H1 (cell line): Measurements from ENCODE around the gene GALNT12. TPM values are rescaled to one million over a fixed set of nuclear protein-coding genes. Genes with fewer than 3 reads are reported as not detected.

Experiments
- CTCF ChIA-PET: fragments of 300-600 bp; sonication (Branson Sonifier 250); formaldehyde crosslinking; loops from one replicate; lab custom pipeline; 2021; ENCODE audit not compliant: partially characterized antibody; lab: Charles Lee
- POLR2A ChIA-PET: fragments of 300-600 bp; sonication (Branson Sonifier 250); formaldehyde crosslinking; loops from one replicate; lab custom pipeline; 2021; ENCODE audit warnings: inconsistent platforms; ENCODE audit not compliant: partially characterized antibody; lab: Charles Lee
- DNase-seq, 2 experiments: peaks; one replicate each; pipeline versions ENCODE4 v3.0.0 to v3.0.0-alpha.2; 2010 to 2022; ENCODE audit warnings: low spot score in 2 of 2, low read depth in 1 of 2, mixed read lengths in 1 of 2
- FAIRE-seq: peaks from 2 replicates; lab custom pipeline; 2011; peaks lifted over from hg19 to GRCh38; lab: Jason Lieb, UNC
- H2AFZ ChIP-seq: 2 replicates; pipeline ENCODE4 v1.8.1; 2012; ENCODE audit warnings: low read length, inconsistent platforms
- H2AK5ac ChIP-seq: 2 replicates; pipeline ENCODE4 v1.6.1; 2013; ENCODE audit warnings: low read depth, low read length
- H2BK120ac ChIP-seq: replicated peaks from 2 replicates; pipeline ENCODE3; 2013; ENCODE audit warnings: low read depth, low read length, inconsistent platforms
- H2BK12ac ChIP-seq: 2 replicates; pipeline ENCODE4 v1.6.1; 2013; ENCODE audit warnings: low read depth, low read length
- H2BK15ac ChIP-seq: 2 replicates; pipeline ENCODE4 v1.6.1; 2013; ENCODE audit warnings: low read length
- H2BK20ac ChIP-seq: 2 replicates; pipeline ENCODE4 v1.6.1; 2013; ENCODE audit warnings: low read length
- H2BK5ac ChIP-seq: 2 replicates; pipeline ENCODE4 v1.6.1; 2013; ENCODE audit warnings: low read depth, low read length
- H3K14ac ChIP-seq: 2 replicates; pipeline ENCODE4 v1.6.1; 2013; ENCODE audit warnings: inconsistent platforms; ENCODE audit not compliant: insufficient read length
- H3K18ac ChIP-seq: 2 replicates; pipeline ENCODE4 v1.6.1; 2013; ENCODE audit warnings: low read length; ENCODE audit errors: extremely low read depth
- H3K23ac ChIP-seq: 2 replicates; pipeline ENCODE4 v1.6.1; 2013; ENCODE audit warnings: inconsistent platforms; ENCODE audit not compliant: insufficient read length
- H3K23me2 ChIP-seq: 2 replicates; pipeline ENCODE4 v1.6.1; 2013; ENCODE audit warnings: low read depth, low read length
- H3K27ac ChIP-seq: 2 replicates; pipeline ENCODE4 v1.6.1; 2011; ENCODE audit warnings: low read depth, low read length, inconsistent platforms
- H3K27me3 ChIP-seq, 4 experiments: replicated peaks in 1 of 4; 1 replicate in 1 of 4; 2 replicates in 3 of 4; pipeline versions ENCODE4 v1.6.1 to v1.8.1; 2011 to 2013; ENCODE audit warnings: low read length in 3 of 4, mild to moderate bottlenecking in 3 of 4, inconsistent platforms in 2 of 4, mixed read lengths in 2 of 4, moderate library complexity in 1 of 4; ENCODE audit not compliant: control insufficient read depth in 3 of 4, insufficient read depth in 3 of 4; ENCODE audit errors: extremely low read depth in 1 of 4
- H3K36me3 ChIP-seq, 4 experiments: 2 replicates each; pipeline versions ENCODE4 v1.6.1 to v1.8.1; 2011 to 2013; ENCODE audit warnings: mild to moderate bottlenecking in 4 of 4, low read length in 3 of 4, moderate library complexity in 2 of 4, control low read depth in 1 of 4, inconsistent platforms in 1 of 4; ENCODE audit not compliant: insufficient read depth in 4 of 4, control insufficient read depth in 2 of 4
- H3K4ac ChIP-seq: replicated peaks from 2 replicates; pipeline ENCODE3; 2013; ENCODE audit warnings: low read length, low read depth, mixed read lengths, inconsistent platforms; ENCODE audit not compliant: insufficient read length
- H3K4me1 ChIP-seq, 4 experiments: replicated peaks in 1 of 4; 1 replicate in 1 of 4; 2 replicates in 3 of 4; pipeline versions ENCODE4 v1.6.1 to v1.8.1; 2011 to 2013; ENCODE audit warnings: low read length in 3 of 4, inconsistent platforms in 2 of 4, mixed read lengths in 1 of 4; ENCODE audit not compliant: insufficient read depth in 4 of 4, control insufficient read depth in 3 of 4
- H3K4me2 ChIP-seq, 2 experiments: 2 replicates each; pipeline versions ENCODE4 v1.6.1 to v1.8.1; 2011 to 2013; ENCODE audit warnings: low read depth in 2 of 2, low read length in 2 of 2, control low read depth in 1 of 2, inconsistent platforms in 1 of 2, mild to moderate bottlenecking in 1 of 2; ENCODE audit not compliant: insufficient read depth in 1 of 2
- H3K4me3 ChIP-seq, 4 experiments: fragments of 200-600, 300-600 bp in 1 of 4; sonication (generic), shearing (Covaris generic), sonication (Bioruptor Twin) in 1 of 4; 2 replicates each; pipeline versions ENCODE4 v1.5.1 to v1.8.1; 2011 to 2016; ENCODE audit warnings: low read length in 4 of 4, low read depth in 3 of 4, control low read depth in 2 of 4, inconsistent platforms in 2 of 4, mild to moderate bottlenecking in 2 of 4, mixed read lengths in 1 of 4, moderate library complexity in 1 of 4; ENCODE audit not compliant: insufficient read depth in 2 of 4; ENCODE audit errors: extremely low read depth in 1 of 4
- H3K56ac ChIP-seq: replicated peaks from 2 replicates; pipeline ENCODE3; 2013; ENCODE audit warnings: low read depth, mild to moderate bottlenecking, mixed read lengths, low read length, inconsistent platforms; ENCODE audit not compliant: insufficient read length
- H3K79me1 ChIP-seq: 2 replicates; pipeline ENCODE4 v1.6.1; 2013; ENCODE audit warnings: low read depth, low read length, control low read depth
- H3K79me2 ChIP-seq, 2 experiments: 2 replicates each; pipeline versions ENCODE4 v1.6.1 to v1.8.1; 2012 to 2013; ENCODE audit warnings: low read length in 2 of 2, mild to moderate bottlenecking in 2 of 2, inconsistent platforms in 1 of 2; ENCODE audit not compliant: insufficient read depth in 2 of 2, control insufficient read depth in 1 of 2
- H3K9ac ChIP-seq, 4 experiments: replicated peaks in 1 of 4; 1 replicate in 1 of 4; 2 replicates in 3 of 4; pipeline versions ENCODE4 v1.6.1 to v1.8.1; 2011 to 2013; ENCODE audit warnings: low read depth in 3 of 4, low read length in 3 of 4, control low read depth in 2 of 4, mild to moderate bottlenecking in 2 of 4, moderate library complexity in 2 of 4, inconsistent platforms in 1 of 4; ENCODE audit errors: extremely low read depth in 1 of 4
- H3K9me3 ChIP-seq, 2 experiments: 2 replicates each; pipeline versions ENCODE4 v1.6.1 to v1.8.1; 2012 to 2013; ENCODE audit warnings: mild to moderate bottlenecking in 2 of 2, moderate library complexity in 2 of 2, control low read depth in 1 of 2, inconsistent platforms in 1 of 2, low read depth in 1 of 2, low read length in 1 of 2, mixed read lengths in 1 of 2; ENCODE audit not compliant: insufficient read depth in 2 of 2
- H4K20me1 ChIP-seq, 2 experiments: replicated peaks in 1 of 2; 2 replicates each; pipeline versions ENCODE3 to v1.8.1; 2011 to 2013; ENCODE audit warnings: inconsistent platforms in 2 of 2, low read length in 2 of 2, mild to moderate bottlenecking in 1 of 2; ENCODE audit not compliant: insufficient read depth in 2 of 2, control insufficient read depth in 1 of 2
- H4K5ac ChIP-seq: 2 replicates; pipeline ENCODE4 v1.6.1; 2013; ENCODE audit warnings: low read length, low read depth, mixed read lengths, inconsistent platforms; ENCODE audit not compliant: insufficient read length
- H4K8ac ChIP-seq: 2 replicates; pipeline ENCODE4 v1.8.0; 2013; ENCODE audit warnings: mild to moderate bottlenecking, moderate library complexity, low read length, inconsistent platforms; ENCODE audit not compliant: insufficient read depth; ENCODE audit errors: extremely low read depth
- H4K91ac ChIP-seq: replicated peaks from 2 replicates; pipeline ENCODE3; 2013; ENCODE audit warnings: low read length, mixed read lengths, inconsistent platforms; ENCODE audit not compliant: insufficient read length
- HDAC6 ChIP-seq: IDR thresholded peaks from one replicate; pipeline ENCODE4 v1.7.1; 2012; ENCODE audit warnings: low read depth, mild to moderate bottlenecking, inconsistent platforms, low read length, moderate library complexity
- WGBS, 2 experiments: shearing (Covaris generic) in 1 of 2; methylation state at CpG; one replicate each; pipeline versions ENCODE4 v1.1.6 to v1.1.7; 2013 to 2015; ENCODE audit warnings: low lambda C conversion rate in 2 of 2, mixed read lengths in 2 of 2, inconsistent platforms in 1 of 2, low coverage in 1 of 2, missing lambda C conversion rate in 1 of 2; ENCODE audit not compliant: insufficient replicate concordance in 2 of 2, insufficient coverage in 1 of 2, insufficient read length in 1 of 2; ENCODE audit errors: extremely low coverage in 1 of 2, missing lambda C conversion rate in 1 of 2; 5-methylcytosine and 5-hydroxymethylcytosine counted together
- polyA plus RNA-seq, 7 experiments: library from polyadenylated mRNA; depleted of rRNA in 3 of 7; stranded (reverse) in 5 of 7; unstranded in 2 of 7; fragments of >200 nt in 5 of 7; fragments of 200-250 nt in 2 of 7; gene quantifications; 1 replicate in 5 of 7; 2 replicates in 1 of 7; 4 replicates in 1 of 7; pipeline versions ENCODE4 v1.2.1 to v1.2.3, GENCODE V29; 2011 to 2013; ENCODE audit warnings: missing spikeins in 2 of 7, mixed read lengths in 2 of 7
- total RNA-seq: library from RNA; stranded (reverse); fragmentation: NEBNext Ultra II Directional; extraction: Animal tissue kit (Norgen Biotek cat#: 25700); gene quantifications from 2 replicates; pipeline ENCODE4 v1.2.1, GENCODE V29; 2021

Gene GALNT12
- total and polyA plus RNA-seq, 2 of the 8 experiments (the other 6 are each of a cell fraction or from before 2014, with no cell fraction given) = 16.2 to 19.6 TPM

GRCh38 chr9:98786750-98787510, 20.5 kb upstream of the GALNT12 start:
- H4K20me1 ChIP-seq = peaks cover 7 to 19% of the 10 kb centered on the region in 2 experiments
- no peak overlapping the region for H3K18ac ChIP-seq
- H3K4me3 ChIP-seq = no peak overlapping the region
- no peak overlapping the region for H2AK5ac ChIP-seq
- H3K14ac ChIP-seq = no peak overlapping the region
- H2BK5ac ChIP-seq = no peak overlapping the region
- no peak overlapping the region for H3K4me2 ChIP-seq
- H2BK20ac ChIP-seq = no peak overlapping the region
- no peak overlapping the region for H3K23ac ChIP-seq
- POLR2A ChIA-PET = no interaction called here
- no peak overlapping the region for H2AFZ ChIP-seq
- H3K79me2 ChIP-seq = peaks cover 0 to 14% of the 10 kb centered on the region in 2 experiments; a peak in 2 of 4 replicates
- no peak overlapping the region for H4K8ac ChIP-seq
- no peak overlapping the region for H2BK15ac ChIP-seq
- WGBS, 2 experiments = 96% methylated on average over 4 of the region's 4 CpGs; no CpG with 5 or more reads in 1 of the 2 experiments
- H3K23me2 ChIP-seq = no peaks in the 10 kb centered on the region
- FAIRE-seq = no peak
- H3K27ac ChIP-seq = no peak overlapping the region
- H3K9ac ChIP-seq = no peak overlapping the region
- H2BK120ac ChIP-seq = no peak overlapping the region
- peaks cover 9 to 36% (median 18%) of the 10 kb centered on the region in 4 experiments; a peak in 7 of 8 replicates for H3K36me3 ChIP-seq
- H3K56ac ChIP-seq = no peak overlapping the region
- H3K4me1 ChIP-seq = peaks cover 3 to 7% (median 5%) of the 10 kb centered on the region in 4 experiments
- no peak overlapping the region for H3K4ac ChIP-seq
- peak in 1 of 2 experiments; percentile 24 for DNase-seq
- no peak overlapping the region for H4K5ac ChIP-seq
- no peaks in the 10 kb centered on the region for H3K27me3 ChIP-seq
- no peaks in the 10 kb centered on the region for H3K9me3 ChIP-seq
- CTCF ChIA-PET = interaction anchor here (1.2 to 2.9 kb wide), 2 partner anchors 11 to 20 kb away, joined by 3 to 24 read pairs; no protein-coding TSS in a partner anchor
- peaks cover 10% of the 10 kb centered on the region; the same call in 1 of the 2 replicates for H3K79me1 ChIP-seq
- H4K91ac ChIP-seq = no peak overlapping the region
- H2BK12ac ChIP-seq = no peak overlapping the region
- TF ChIP-seq HDAC6 = no peak
